ENCODE measurements around the gene C12orf75.

Gene C12orf75

GRCh38 chr12:105352940-105353635, 22.6 kb downstream of the C12orf75 start:
- no peak for TF ChIP-seq CTCF (IDR thresholded peaks at IDR 0.05)

GRCh38 chr12:105355752-105356151, 25.3 kb downstream of the C12orf75 start:
- no peak for TF ChIP-seq CTCF (IDR thresholded peaks at IDR 0.05)

- no peak for TF ChIP-seq CTCF (IDR thresholded peaks at IDR 0.05)
Measured at GRCh38 chr12:105357162-105357691, 26.7 kb downstream of the C12orf75 start.

GRCh38 chr12:105358789-105359188, 28.3 kb downstream of the C12orf75 start:
- TF ChIP-seq CTCF (IDR thresholded peaks at IDR 0.05), result no peak

GRCh38 chr12:105359856-105360255, 29.4 kb downstream of the C12orf75 start:
- TF ChIP-seq CTCF (IDR thresholded peaks at IDR 0.05), result no peak

- no peak for TF ChIP-seq CTCF (IDR thresholded peaks at IDR 0.05)
Measured at GRCh38 chr12:105363890-105364289, 33.4 kb downstream of the C12orf75 start.

GRCh38 chr12:105365231-105365630, 34.7 kb downstream of the C12orf75 start:
- no peak for TF ChIP-seq CTCF (IDR thresholded peaks at IDR 0.05)

Data from LNCAP (cell line).